H1 (cell line): Measurements from ENCODE around the gene MEIS2. TPM values are rescaled to one million over a fixed set of nuclear protein-coding genes. Genes with fewer than 3 reads are reported as not detected.

Source experiments
- BCL11A ChIP-seq, 2 experiments: IDR thresholded peaks; one replicate each; pipeline ENCODE4 v1.6.1; 2011; ENCODE audit warnings: low read depth in 2 of 2, low read length in 2 of 2, mild to moderate bottlenecking in 2 of 2
- EP300 ChIP-seq, 2 experiments: IDR thresholded peaks; 1 replicate in 1 of 2; 2 replicates in 1 of 2; pipeline ENCODE4 v1.6.1; 2011 to 2012; ENCODE audit warnings: low read depth in 2 of 2, low read length in 2 of 2, mild to moderate bottlenecking in 2 of 2, borderline replicate concordance in 1 of 2, inconsistent platforms in 1 of 2, moderate library complexity in 1 of 2
- PHF8 ChIP-seq: fragments of 200-600 bp; sonication (generic); conservative IDR thresholded peaks from 2 replicates; pipeline ENCODE4 v1.7.1; 2012; ENCODE audit warnings: low read depth, mild to moderate bottlenecking, inconsistent platforms, low read length, moderate library complexity
- RFX5 ChIP-seq: IDR thresholded peaks from 2 replicates; pipeline ENCODE4 v1.6.1; 2011; ENCODE audit warnings: low read depth, low read length, improper control_type of control experiment, borderline replicate concordance
- SAP30 ChIP-seq: fragments of 300-600 bp; sonication (generic); IDR thresholded peaks from 2 replicates; pipeline ENCODE4 v1.7.1; 2012; ENCODE audit warnings: low read length, moderate library complexity, mild to moderate bottlenecking, inconsistent platforms; ENCODE audit not compliant: insufficient read depth, insufficient replicate concordance
- polyA plus RNA-seq, 7 experiments: library from polyadenylated mRNA; depleted of rRNA in 3 of 7; stranded (reverse) in 5 of 7; unstranded in 2 of 7; fragments of >200 nt in 5 of 7; fragments of 200-250 nt in 2 of 7; gene quantifications; 1 replicate in 5 of 7; 2 replicates in 1 of 7; 4 replicates in 1 of 7; pipeline versions ENCODE4 v1.2.1 to v1.2.3, GENCODE V29; 2011 to 2013; ENCODE audit warnings: missing spikeins in 2 of 7, mixed read lengths in 2 of 7
- total RNA-seq: library from RNA; stranded (reverse); fragmentation: NEBNext Ultra II Directional; extraction: Animal tissue kit (Norgen Biotek cat#: 25700); gene quantifications from 2 replicates; pipeline ENCODE4 v1.2.1, GENCODE V29; 2021
- TF ChIP-seq, protein P1 (sequence below): IDR thresholded peaks from 2 replicates; pipeline ENCODE4 v1.6.1; 2012; ENCODE audit warnings: inconsistent platforms

The MEIS2 gene
- total and polyA plus RNA-seq, 2 of the 8 experiments (the other 6 are each of a cell fraction or from before 2014, with no cell fraction given), result 0.22 to 1.2 TPM

DNA sequence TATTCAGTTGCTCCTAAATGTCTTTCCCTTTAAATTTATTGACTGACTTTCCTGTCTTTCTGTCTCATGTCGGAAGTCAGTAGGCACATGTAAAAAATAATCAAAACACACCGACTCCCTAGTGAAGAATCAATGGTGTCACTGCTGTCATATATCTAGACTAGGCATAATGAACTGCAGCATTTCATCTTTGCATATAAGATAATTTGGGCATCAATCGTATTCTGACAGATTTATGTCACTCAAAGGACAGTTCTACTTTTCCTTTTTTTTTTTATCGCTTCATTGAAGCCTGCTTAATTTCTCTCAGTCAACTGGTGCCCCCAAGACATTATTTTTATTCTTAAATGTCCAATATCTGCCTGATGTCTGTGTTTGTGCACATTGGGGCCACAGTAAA lies 206.3 kb downstream of the MEIS2 start (continued):
- TF ChIP-seq, protein P1, sequence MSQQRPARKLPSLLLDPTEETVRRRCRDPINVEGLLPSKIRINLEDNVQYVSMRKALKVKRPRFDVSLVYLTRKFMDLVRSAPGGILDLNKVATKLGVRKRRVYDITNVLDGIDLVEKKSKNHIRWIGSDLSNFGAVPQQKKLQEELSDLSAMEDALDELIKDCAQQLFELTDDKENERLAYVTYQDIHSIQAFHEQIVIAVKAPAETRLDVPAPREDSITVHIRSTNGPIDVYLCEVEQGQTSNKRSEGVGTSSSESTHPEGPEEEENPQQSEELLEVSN, result no peak
- TF ChIP-seq RFX5 (no peak), SAP30 (no peak), BCL11A (IDR thresholded peaks at IDR 0.05; ENCODE audit: low read depth in 2 of 2, low read length in 2 of 2) (no peak), EP300 (IDR thresholded peaks at IDR 0.05; ENCODE audit: borderline replicate concordance in 1 of 2, low read depth in 2 of 2, low read length in 2 of 2) (no peak), PHF8 (no peak)
